ENCODE data around the gene SYT13. TPM values are rescaled to one million over a fixed set of nuclear protein-coding genes. Genes with fewer than 3 reads are reported as not detected.

The SYT13 gene
- total and polyA plus RNA-seq, 12 donors = 0.51 to 7.7 (median 2.3) TPM

DNA sequence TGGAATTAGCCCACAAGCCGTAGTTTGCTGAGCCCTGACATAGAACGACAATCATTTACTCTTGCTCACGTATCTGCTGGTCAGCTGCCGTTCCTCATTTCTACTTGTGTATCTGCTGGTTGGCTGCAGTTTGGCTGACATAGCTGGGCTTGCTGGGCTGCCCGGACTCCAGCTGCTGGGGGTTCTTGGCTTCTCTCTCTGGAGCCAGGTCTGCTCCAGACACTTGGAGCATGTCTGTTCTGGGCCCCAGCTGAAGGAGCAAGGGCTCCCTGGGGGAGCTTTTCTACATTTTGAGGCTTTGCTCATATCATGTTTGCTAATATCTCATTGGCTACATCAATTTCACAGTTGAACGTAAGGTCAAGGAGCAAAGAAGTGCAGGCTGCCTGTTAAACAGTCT is 92.4 kb downstream of the SYT13 start:
- ATAC-seq = peak; percentile 50 to 87 (median 78)
- DNase-seq = peak in 1 of 2 donors; percentile 41
- peaks cover 0 to 38% (median 10%) of the 10 kb centered on the region in 9 donors for H3K36me3 ChIP-seq
- TF ChIP-seq, protein P1, sequence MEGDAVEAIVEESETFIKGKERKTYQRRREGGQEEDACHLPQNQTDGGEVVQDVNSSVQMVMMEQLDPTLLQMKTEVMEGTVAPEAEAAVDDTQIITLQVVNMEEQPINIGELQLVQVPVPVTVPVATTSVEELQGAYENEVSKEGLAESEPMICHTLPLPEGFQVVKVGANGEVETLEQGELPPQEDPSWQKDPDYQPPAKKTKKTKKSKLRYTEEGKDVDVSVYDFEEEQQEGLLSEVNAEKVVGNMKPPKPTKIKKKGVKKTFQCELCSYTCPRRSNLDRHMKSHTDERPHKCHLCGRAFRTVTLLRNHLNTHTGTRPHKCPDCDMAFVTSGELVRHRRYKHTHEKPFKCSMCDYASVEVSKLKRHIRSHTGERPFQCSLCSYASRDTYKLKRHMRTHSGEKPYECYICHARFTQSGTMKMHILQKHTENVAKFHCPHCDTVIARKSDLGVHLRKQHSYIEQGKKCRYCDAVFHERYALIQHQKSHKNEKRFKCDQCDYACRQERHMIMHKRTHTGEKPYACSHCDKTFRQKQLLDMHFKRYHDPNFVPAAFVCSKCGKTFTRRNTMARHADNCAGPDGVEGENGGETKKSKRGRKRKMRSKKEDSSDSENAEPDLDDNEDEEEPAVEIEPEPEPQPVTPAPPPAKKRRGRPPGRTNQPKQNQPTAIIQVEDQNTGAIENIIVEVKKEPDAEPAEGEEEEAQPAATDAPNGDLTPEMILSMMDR (IDR thresholded peaks at IDR 0.05) = no peak
- H3K4me3 ChIP-seq = no peak overlapping the region
- WGBS, 2 donors = 67 to 76% methylated on average over 6 of the region's 6 CpGs
- intact Hi-C loops (cut with DNase I) = loop anchor here in 1 of 10 donors (2.0 kb wide), 1 partner anchor 15 kb away; no protein-coding TSS in a partner anchor
- peaks cover 0 to 12% (median 6%) of the 10 kb centered on the region in 9 donors for H3K4me1 ChIP-seq
- H3K27ac ChIP-seq = peak overlapping the region in 3 of 10 donors; percentile 16 to 34 (median 30)
- no peaks in the 10 kb centered on the region for H3K27me3 ChIP-seq
- peaks cover 0 to 17% (median 0%) of the 10 kb centered on the region in 11 donors for H3K9me3 ChIP-seq

Other genes with a start within 250 kb of the SYT13 start
- 10 to 100 TPM; 10.8 to 22.0 (median 15.8) TPM for gene PRDM11, start 139.7 kb downstream of the SYT13 start, total RNA-seq
- gene PRDM11, start 139.7 kb downstream of the SYT13 start, polyA plus RNA-seq = 1 to 10 TPM; 4.6 to 7.7 TPM